Heart right ventricle (tissue), 16 donors: ENCODE results near the gene CA10. TPM values are rescaled to one million over a fixed set of nuclear protein-coding genes. Genes with fewer than 3 reads are reported as not detected.

Experiments
- ATAC-seq, 8 donors: fragments of 200-7000 bp; cut with Tn5 transposase; one replicate each; pipeline ENCODE4 v1.9.1; 2020; ENCODE audit warnings: mild to moderate bottlenecking in 8 of 8, moderate library complexity in 8 of 8, moderate number of reproducible peaks in 1 of 8
- DNase-seq, 2 donors: peaks; one replicate each; pipeline ENCODE4 v3.0.0-alpha.2; 2020
- H3K27ac ChIP-seq, 10 donors: fragments of 200-600 bp; sonication (generic) in 2 of 10; one replicate each; pipeline versions ENCODE4 v1.5.0 to v1.8.0; 2020 to 2022; ENCODE audit warnings: mild to moderate bottlenecking in 3 of 10
- H3K27me3 ChIP-seq, 7 donors: fragments of 200-600 bp; one replicate each; pipeline ENCODE4 v1.8.0; 2021 to 2022; ENCODE audit warnings: mild to moderate bottlenecking in 2 of 7
- H3K36me3 ChIP-seq, 9 donors: fragments of 200-600 bp; sonication (generic) in 1 of 9; one replicate each; pipeline versions ENCODE4 v1.5.0 to v1.8.0; 2020 to 2022; ENCODE audit warnings: mild to moderate bottlenecking in 2 of 9
- H3K4me1 ChIP-seq, 9 donors: fragments of 200-600 bp; sonication (generic) in 1 of 9; one replicate each; pipeline versions ENCODE4 v1.5.0 to v1.8.0; 2020 to 2022; ENCODE audit warnings: mild to moderate bottlenecking in 4 of 9
- H3K4me3 ChIP-seq, 10 donors: fragments of 200-600 bp; sonication (generic) in 2 of 10; one replicate each; pipeline versions ENCODE4 v1.5.0 to v1.8.0; 2020 to 2022; ENCODE audit warnings: mild to moderate bottlenecking in 7 of 10, moderate library complexity in 2 of 10
- H3K9me3 ChIP-seq, 11 donors: fragments of 200-600 bp in 10 of 11; sonication (generic) in 2 of 11; one replicate each; pipeline versions ENCODE4 v1.5.0 to v1.8.0; 2013 to 2022; ENCODE audit warnings: mild to moderate bottlenecking in 2 of 11, control low read depth in 1 of 11, moderate library complexity in 1 of 11
- CTCF ChIP-seq, 9 donors: fragments of 200-600 bp; sonication (generic) in 2 of 9; IDR thresholded peaks; one replicate each; pipeline versions ENCODE4 v1.5.0 to v1.8.0; 2021 to 2022; ENCODE audit warnings: antibody characterized with exemption in 9 of 9, mild to moderate bottlenecking in 5 of 9, moderate library complexity in 1 of 9
- WGBS, 2 donors: extraction: QIAGEN DNeasy Blood & Tissue Kit; methylation state at CpG; one replicate each; pipeline ENCODE4 v1.1.7; 2013; ENCODE audit warnings: inconsistent platforms in 1 of 2; 5-methylcytosine and 5-hydroxymethylcytosine counted together
- intact Hi-C, 10 donors: fragments of 100-400 bp; cut with DNase I; formaldehyde crosslinking; loops; one replicate each; pipeline versions ENCODE4 v1.11.1 to v1.14.2; 2022
- polyA plus RNA-seq, 2 donors: library from polyadenylated mRNA; stranded (reverse); fragments of 200-250 nt; gene quantifications; one replicate each; pipeline ENCODE4 v1.2.3, GENCODE V29; 2013
- total RNA-seq, 10 donors: library from RNA; stranded (reverse); fragmentation: NEBNext Ultra II Directional in 3 of 10; extraction: Animal tissue kit (Norgen Biotek cat#: 25700) in 3 of 10; gene quantifications; one replicate each; pipeline versions ENCODE4 v1.2.1 to v1.2.4, GENCODE V29; 2021 to 2023
- donor health status: Arrhythmogenic right ventricular cardiomyopathy.
- donor health status: ischemic (EF 13 %, LVEDD 7.1; RV severe dilation, severe dysfunction).
- donor health status: healthy with polysubstance abuse.
- donor health status: DM: no; HTN: yes; CAD: no.
- donor health status: DM: no; HTN: no; CAD: no.
- donor health status: ischemic (EF 25% LVEDD 6.9; RV normal size, moderate dysfunction).
- donor health status: ischemic (EF 25% LVEDD 5.7; RV mildly dilated, moderate dysfunction).
- donor health status: healthy.
- donor health status: DM: yes; HTN: yes; CAD: no.
- donor health status: Ischemic cardiomyopathy.
- donor health status: ischemic (EF 35%, LVEDD 5.7; RV mildly dilated, moderate dysfunction).
- donor health status: nonischemic (EF 11% LVEDD 7.7; RV severe dilation, severe dysfunction).
- donor health status: DM: yes; HTN: yes; CAD: no.
- donor health status: PGD.
- donor health status: ischemic (EF 29% LVEDD 5.4; RV normal size, mild dysfunction).
- donor health status: nonischemic (EF 23%, LVEDD 6.1; RV moderate dilation, normal function).

CA10 gene
- total and polyA plus RNA-seq, 12 donors = not detected

DNA sequence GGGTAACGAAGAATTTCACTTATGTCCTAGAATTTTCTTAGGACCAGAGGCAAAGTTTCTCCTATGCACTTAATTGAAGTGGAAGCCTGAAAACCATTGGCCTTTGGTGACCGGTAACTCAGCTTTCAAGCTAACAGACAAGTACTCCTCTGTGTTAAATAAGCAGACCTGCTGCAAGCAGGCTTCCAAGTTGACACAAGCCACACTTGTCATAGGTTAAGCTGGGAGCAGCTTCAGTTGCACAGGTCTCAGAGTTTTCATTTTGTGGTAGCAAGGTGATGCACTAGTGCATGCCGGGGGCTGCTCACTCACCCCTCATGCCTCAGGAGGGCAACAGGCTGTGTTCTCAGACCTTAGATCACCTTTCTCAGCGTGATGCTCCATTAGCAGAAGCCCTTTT is 498.2 kb downstream of the CA10 start:
- 73 to 76% methylated on average over 4 of the region's 4 CpGs for WGBS, 2 donors
- ATAC-seq = no peak
- H3K4me1 ChIP-seq = no peaks in the 10 kb centered on the region

GRCh38 chr17:51657224-51657623 is 501.3 kb downstream of the CA10 start:
- no peaks in the 10 kb centered on the region for H3K4me1 ChIP-seq
- DNase-seq (no peak), ATAC-seq (no peak)
- no peak overlapping the region for H3K27ac ChIP-seq
- no peak for TF ChIP-seq CTCF (IDR thresholded peaks at IDR 0.05)
- H3K27me3 ChIP-seq = peaks cover 0 to 20% (median 11%) of the 10 kb centered on the region in 7 donors
- intact Hi-C loops = no loop called here
- H3K36me3 ChIP-seq = no peaks in the 10 kb centered on the region
- no peak overlapping the region for H3K4me3 ChIP-seq
- no peaks in the 10 kb centered on the region for H3K9me3 ChIP-seq

More for the DNA sequence above, 498.2 kb downstream of the CA10 start:
- TF ChIP-seq CTCF (IDR thresholded peaks at IDR 0.05) = no peak
- no peak for DNase-seq
- Histone ChIP-seq H3K36me3 (no peaks in the 10 kb centered on the region), H3K4me3 (no peak overlapping the region), H3K27me3 (peaks cover 0 to 17% (median 12%) of the 10 kb centered on the region in 7 donors), H3K27ac (no peak overlapping the region), H3K9me3 (no peaks in the 10 kb centered on the region)
- intact Hi-C loops = no loop called here

DNA sequence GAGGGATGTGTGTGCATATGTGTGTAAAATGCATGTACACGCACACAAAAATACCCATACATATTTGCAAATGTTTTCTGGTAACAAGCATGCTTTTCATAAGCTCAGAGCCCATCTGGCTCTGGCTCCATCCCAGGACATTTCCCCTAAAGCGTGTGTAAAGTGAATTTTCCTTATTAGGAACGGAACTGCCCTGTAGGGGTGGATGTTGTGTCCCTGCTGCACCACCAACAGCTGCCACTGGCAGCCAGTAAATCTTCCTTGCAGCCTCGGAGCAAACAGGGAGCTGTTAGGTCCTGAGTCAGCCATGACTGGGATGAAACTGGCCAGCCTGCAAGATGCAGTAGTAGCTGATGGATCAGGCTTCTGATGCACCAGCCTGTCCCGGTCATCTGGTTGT is 504.6 kb downstream of the CA10 start:
- intact Hi-C loops = no loop called here
- no peak for TF ChIP-seq CTCF (IDR thresholded peaks at IDR 0.05)
- Histone ChIP-seq H3K4me3 (no peak overlapping the region), H3K27ac (no peak overlapping the region), H3K9me3 (no peaks in the 10 kb centered on the region), H3K36me3 (no peaks in the 10 kb centered on the region), H3K4me1 (no peaks in the 10 kb centered on the region), H3K27me3 (peaks cover 0 to 24% (median 8%) of the 10 kb centered on the region in 7 donors)
- DNase-seq (no peak), ATAC-seq (no peak)
- 37 to 41% methylated on average over 5 of the region's 5 CpGs for WGBS, 2 donors

- no peaks in the 10 kb centered on the region for H3K36me3 ChIP-seq
- DNase-seq (no peak), ATAC-seq (no peak)
- intact Hi-C loops = no loop called here
- no peak for TF ChIP-seq CTCF (IDR thresholded peaks at IDR 0.05)
- H3K27ac ChIP-seq = no peak overlapping the region
- H3K27me3 ChIP-seq = peaks cover 0 to 32% (median 11%) of the 10 kb centered on the region in 7 donors
- no peaks in the 10 kb centered on the region for H3K4me1 ChIP-seq
- H3K9me3 ChIP-seq = no peaks in the 10 kb centered on the region
- no peak overlapping the region for H3K4me3 ChIP-seq
- WGBS, 2 donors = 80 to 83% methylated on average over 3 of the region's 3 CpGs
Measured at GRCh38 chr17:51652529-51652928, 506.0 kb downstream of the CA10 start.
